GM04504 (cell line): ENCODE measurements around the gene C10orf67.

Experiments used
- DNase-seq: peaks from one replicate; pipeline ENCODE4 v3.0.0-alpha.2; 2012; ENCODE audit warnings: low read depth

The C10orf67 gene

GRCh38 chr10:23158370-23158769 is 186.2 kb downstream of the C10orf67 start:
- DNase-seq: peak; percentile 26

- DNase-seq: no peak
These were observed 186.8 kb downstream of the C10orf67 start for GRCh38 chr10:23157691-23158369.

- no peak for DNase-seq
These were observed 187.3 kb downstream of the C10orf67 start for GRCh38 chr10:23157239-23157681.

GRCh38 chr10:23156447-23157150 is 188.0 kb downstream of the C10orf67 start:
- no peak for DNase-seq

- no peak for DNase-seq
These were observed 189.4 kb downstream of the C10orf67 start for GRCh38 chr10:23155169-23155568.
